ENCODE measurements around the gene TMEM59L. TPM values are rescaled to one million over a fixed set of nuclear protein-coding genes. Genes with fewer than 3 reads are reported as not detected.
A peak's percentile ranks its signal among the peaks of the same experiment; 100 is the strongest.

The TMEM59L gene
- total and polyA plus RNA-seq, 2 of the 13 experiments (the other 11 are each of a cell fraction or from before 2014, with no cell fraction given), result 0.97 to 5.5 TPM

DNA sequence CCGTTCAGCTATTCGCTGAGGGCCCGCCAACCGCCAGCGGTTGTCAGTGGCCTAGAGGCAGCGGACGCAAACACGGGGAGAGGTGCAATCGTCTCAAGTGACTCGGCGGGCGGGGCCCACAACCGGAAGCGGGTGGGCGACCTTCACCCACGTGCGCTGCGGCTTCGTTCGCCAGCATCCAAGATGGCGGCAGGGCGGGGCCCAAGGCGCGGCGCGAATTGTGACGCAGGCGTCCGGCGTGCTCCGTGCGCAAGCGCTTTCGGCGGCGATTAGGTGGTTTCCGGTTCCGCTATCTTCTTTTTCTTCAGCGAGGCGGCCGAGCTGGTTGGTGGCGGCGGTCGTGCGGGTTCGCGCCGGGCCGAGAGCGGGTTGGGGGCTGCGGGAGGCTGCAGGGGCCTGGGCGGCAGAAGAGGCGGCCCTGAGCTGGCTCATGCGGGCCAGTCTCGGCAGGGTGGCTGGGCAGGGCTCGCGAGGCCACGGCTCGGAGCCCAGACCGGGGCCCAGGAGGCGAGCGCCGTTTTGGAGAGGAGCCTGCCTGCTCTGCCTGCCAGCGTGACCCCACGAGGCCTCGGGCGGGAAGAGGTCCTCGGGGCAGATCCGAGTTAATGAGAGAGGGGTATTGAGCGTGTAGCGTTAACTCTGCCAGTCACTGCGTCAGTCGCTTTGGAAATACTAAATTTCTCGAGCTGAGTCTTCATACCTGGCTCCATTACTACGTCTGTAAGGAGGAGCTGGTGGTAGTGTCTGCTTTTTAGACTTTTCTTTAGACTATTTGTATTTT, 40.9 kb upstream of the TMEM59L start, which contains the start of gene UBA52 (continued):
- TF ChIP-seq MLXIP (CRISPR knock-in tag; IDR thresholded peaks at IDR 0.05; ENCODE audit: borderline replicate concordance) (0 out of 2 replicates have a peak, but pooled peaks have one; percentile 25), ZNF253 (CRISPR knock-in tag; IDR thresholded peaks at IDR 0.05; ENCODE audit: borderline replicate concordance) (0 out of 2 replicates have a peak, but pooled peaks have one; percentile 46), CC2D1A (CRISPR knock-in tag; IDR thresholded peaks at IDR 0.05) (no peak), RXRB (CRISPR knock-in tag; IDR thresholded peaks at IDR 0.05; ENCODE audit: borderline replicate concordance) (peak; percentile 82; the same call in 1 of the 2 replicates), SNAI1 (CRISPR knock-in tag; IDR thresholded peaks at IDR 0.05; ENCODE audit: borderline replicate concordance) (peak; percentile 30; the same call in 1 of the 2 replicates), FOSL1 (CRISPR knock-in tag; IDR thresholded peaks at IDR 0.05; ENCODE audit: borderline replicate concordance) (no peak), POLR2G (IDR thresholded peaks at IDR 0.05; ENCODE audit: low read depth, low read length) (peak; percentile 95), ZNF331 (CRISPR knock-in tag; IDR thresholded peaks at IDR 0.05) (peak; percentile 96), PITX1 (CRISPR knock-in tag; IDR thresholded peaks at IDR 0.05) (no peak; the same call in 1 of the 2 replicates), ELF4 (CRISPR knock-in tag; IDR thresholded peaks at IDR 0.05; ENCODE audit: borderline replicate concordance) (peak; percentile 59; the same call in 1 of the 2 replicates), IRF1 (CRISPR knock-in tag; IDR thresholded peaks at IDR 0.05; ENCODE audit: low read depth) (no peak), RCOR2 (CRISPR knock-in tag; IDR thresholded peaks at IDR 0.05) (peak; percentile 50; the same call in 1 of the 2 replicates), MBD4 (IDR thresholded peaks at IDR 0.05; ENCODE audit: borderline replicate concordance, low read length) (no peak), MYNN (CRISPR knock-in tag; IDR thresholded peaks at IDR 0.05; ENCODE audit: low read depth) (peak; percentile 55; the same call in 1 of the 2 replicates), ZNF674 (CRISPR knock-in tag; IDR thresholded peaks at IDR 0.05; ENCODE audit: low read depth) (no peak), HMGA1 (CRISPR knock-in tag; conservative IDR thresholded peaks at IDR 0.05) (no peak), JDP2 (CRISPR knock-in tag; IDR thresholded peaks at IDR 0.05; ENCODE audit: borderline replicate concordance) (peak; percentile 36; the same call in 1 of the 2 replicates)
- TF ChIP-seq, protein P1, sequence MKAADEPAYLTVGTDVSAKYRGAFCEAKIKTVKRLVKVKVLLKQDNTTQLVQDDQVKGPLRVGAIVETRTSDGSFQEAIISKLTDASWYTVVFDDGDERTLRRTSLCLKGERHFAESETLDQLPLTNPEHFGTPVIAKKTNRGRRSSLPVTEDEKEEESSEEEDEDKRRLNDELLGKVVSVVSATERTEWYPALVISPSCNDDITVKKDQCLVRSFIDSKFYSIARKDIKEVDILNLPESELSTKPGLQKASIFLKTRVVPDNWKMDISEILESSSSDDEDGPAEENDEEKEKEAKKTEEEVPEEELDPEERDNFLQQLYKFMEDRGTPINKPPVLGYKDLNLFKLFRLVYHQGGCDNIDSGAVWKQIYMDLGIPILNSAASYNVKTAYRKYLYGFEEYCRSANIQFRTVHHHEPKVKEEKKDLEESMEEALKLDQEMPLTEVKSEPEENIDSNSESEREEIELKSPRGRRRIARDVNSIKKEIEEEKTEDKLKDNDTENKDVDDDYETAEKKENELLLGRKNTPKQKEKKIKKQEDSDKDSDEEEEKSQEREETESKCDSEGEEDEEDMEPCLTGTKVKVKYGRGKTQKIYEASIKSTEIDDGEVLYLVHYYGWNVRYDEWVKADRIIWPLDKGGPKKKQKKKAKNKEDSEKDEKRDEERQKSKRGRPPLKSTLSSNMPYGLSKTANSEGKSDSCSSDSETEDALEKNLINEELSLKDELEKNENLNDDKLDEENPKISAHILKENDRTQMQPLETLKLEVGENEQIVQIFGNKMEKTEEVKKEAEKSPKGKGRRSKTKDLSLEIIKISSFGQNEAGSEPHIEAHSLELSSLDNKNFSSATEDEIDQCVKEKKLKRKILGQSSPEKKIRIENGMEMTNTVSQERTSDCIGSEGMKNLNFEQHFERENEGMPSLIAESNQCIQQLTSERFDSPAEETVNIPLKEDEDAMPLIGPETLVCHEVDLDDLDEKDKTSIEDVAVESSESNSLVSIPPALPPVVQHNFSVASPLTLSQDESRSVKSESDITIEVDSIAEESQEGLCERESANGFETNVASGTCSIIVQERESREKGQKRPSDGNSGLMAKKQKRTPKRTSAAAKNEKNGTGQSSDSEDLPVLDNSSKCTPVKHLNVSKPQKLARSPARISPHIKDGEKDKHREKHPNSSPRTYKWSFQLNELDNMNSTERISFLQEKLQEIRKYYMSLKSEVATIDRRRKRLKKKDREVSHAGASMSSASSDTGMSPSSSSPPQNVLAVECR (CRISPR knock-in tag; IDR thresholded peaks at IDR 0.05; ENCODE audit: borderline replicate concordance), result peak; percentile 100
- TF ChIP-seq, protein P2, sequence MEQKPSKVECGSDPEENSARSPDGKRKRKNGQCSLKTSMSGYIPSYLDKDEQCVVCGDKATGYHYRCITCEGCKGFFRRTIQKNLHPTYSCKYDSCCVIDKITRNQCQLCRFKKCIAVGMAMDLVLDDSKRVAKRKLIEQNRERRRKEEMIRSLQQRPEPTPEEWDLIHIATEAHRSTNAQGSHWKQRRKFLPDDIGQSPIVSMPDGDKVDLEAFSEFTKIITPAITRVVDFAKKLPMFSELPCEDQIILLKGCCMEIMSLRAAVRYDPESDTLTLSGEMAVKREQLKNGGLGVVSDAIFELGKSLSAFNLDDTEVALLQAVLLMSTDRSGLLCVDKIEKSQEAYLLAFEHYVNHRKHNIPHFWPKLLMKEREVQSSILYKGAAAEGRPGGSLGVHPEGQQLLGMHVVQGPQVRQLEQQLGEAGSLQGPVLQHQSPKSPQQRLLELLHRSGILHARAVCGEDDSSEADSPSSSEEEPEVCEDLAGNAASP (CRISPR knock-in tag; IDR thresholded peaks at IDR 0.05; ENCODE audit: borderline replicate concordance), result peak; percentile 78; the same call in 1 of the 2 replicates
